Neural cell (in vitro differentiated cells): ENCODE results near the gene CDH3. TPM values are rescaled to one million over a fixed set of nuclear protein-coding genes. Genes with fewer than 3 reads are reported as not detected.

ENCODE experiments used
- H2AFZ ChIP-seq: fragments of 200-600, 300-800 bp; sonication (generic), shearing (Covaris generic); 2 replicates; pipeline ENCODE4 v1.6.0; 2014; ENCODE audit warnings: low read depth, mild to moderate bottlenecking, antibody characterized with exemption, low read length, moderate library complexity
- H3F3A ChIP-seq: fragments of 200-600 bp; shearing (Covaris generic); 2 replicates; pipeline ENCODE4 v1.6.1; 2016; ENCODE audit warnings: mild to moderate bottlenecking, moderate library complexity, mixed read lengths, antibody characterized with exemption, low read length; ENCODE audit not compliant: insufficient read depth, poor library complexity, severe bottlenecking
- H3K27ac ChIP-seq: fragments of 200-600, 300-800 bp; sonication (generic), shearing (Covaris generic); 2 replicates; pipeline ENCODE4 v1.5.1; 2014; ENCODE audit warnings: mild to moderate bottlenecking, low read length, moderate library complexity
- H3K27me3 ChIP-seq: fragments of 300-800, 200-600 bp; sonication (generic), shearing (Covaris generic); 2 replicates; pipeline ENCODE4 v1.6.0; 2014; ENCODE audit warnings: mild to moderate bottlenecking, low read depth, low read length, moderate library complexity; ENCODE audit not compliant: insufficient read depth
- H3K36me3 ChIP-seq: fragments of 300-800, 200-600 bp; sonication (generic), shearing (Covaris generic); 2 replicates; pipeline ENCODE4 v1.5.1; 2014; ENCODE audit warnings: mild to moderate bottlenecking, antibody characterized with exemption, low read length, moderate library complexity; ENCODE audit not compliant: insufficient read depth
- H3K4me2 ChIP-seq: fragments of 300-800, 200-600 bp; sonication (generic), shearing (Covaris generic); 2 replicates; pipeline ENCODE4 v1.6.0; 2014; ENCODE audit warnings: mild to moderate bottlenecking, low read length
- H3K4me3 ChIP-seq: fragments of 300-800, 200-600 bp; sonication (generic), shearing (Covaris generic); 2 replicates; pipeline ENCODE4 v1.5.1; 2014; ENCODE audit warnings: mild to moderate bottlenecking, low read length, moderate library complexity
- H3K79me2 ChIP-seq: fragments of 200-600 bp; shearing (Covaris generic); replicated peaks from 2 replicates; pipeline ENCODE4 v1.6.0; 2014; ENCODE audit warnings: mild to moderate bottlenecking, low read length, moderate library complexity; ENCODE audit not compliant: insufficient read depth
- H3K9ac ChIP-seq: fragments of 300-800, 200-600 bp; sonication (generic), shearing (Covaris generic); 2 replicates; pipeline ENCODE4 v1.6.1; 2016; ENCODE audit warnings: mild to moderate bottlenecking, low read length, mixed read lengths
- H3K9me2 ChIP-seq: fragments of 200-600 bp; shearing (Covaris generic); 2 replicates; pipeline ENCODE4 v1.6.1; 2016; ENCODE audit warnings: mild to moderate bottlenecking, low read length, mixed read lengths; ENCODE audit not compliant: insufficient read depth
- H3K9me3 ChIP-seq: fragments of 200-600, 300-800 bp; sonication (generic), shearing (Covaris generic); 2 replicates; pipeline ENCODE4 v1.6.1; 2016; ENCODE audit warnings: mild to moderate bottlenecking, mixed run types, low read length, moderate library complexity, mixed read lengths
- H4K20me1 ChIP-seq: fragments of 200-600 bp; shearing (Covaris generic); 2 replicates; pipeline ENCODE4 v1.6.1; 2016; ENCODE audit warnings: mild to moderate bottlenecking, mixed run types; ENCODE audit not compliant: insufficient read depth
- EP300 ChIP-seq: fragments of 450-650 bp; conservative IDR thresholded peaks from 2 replicates; pipeline ENCODE4 v1.6.1; 2014; ENCODE audit warnings: antibody characterized with exemption, mild to moderate bottlenecking, moderate library complexity; ENCODE audit not compliant: poor library complexity, severe bottlenecking
- EZH2 ChIP-seq: fragments of 200-600, 300-800 bp; shearing (Covaris generic), sonication (generic); IDR thresholded peaks from 2 replicates; pipeline ENCODE4 v1.6.1; 2014; ENCODE audit warnings: antibody characterized with exemption, low read length, borderline replicate concordance, mild to moderate bottlenecking; ENCODE audit not compliant: insufficient read depth, poor library complexity, severe bottlenecking
- MXI1 ChIP-seq: fragments of 450-650 bp; conservative IDR thresholded peaks from 2 replicates; pipeline ENCODE4 v1.6.1; 2014; ENCODE audit warnings: antibody characterized with exemption, mild to moderate bottlenecking; ENCODE audit not compliant: poor library complexity, severe bottlenecking
- POLR2AphosphoS5 ChIP-seq: IDR thresholded peaks from 2 replicates; pipeline ENCODE4 v1.6.1; 2012
- RAD21 ChIP-seq: fragments of 450-650 bp; conservative IDR thresholded peaks from 2 replicates; pipeline ENCODE4 v1.6.1; 2014; ENCODE audit warnings: antibody characterized with exemption, mild to moderate bottlenecking, moderate library complexity
- SMC3 ChIP-seq: fragments of 450-650 bp; conservative IDR thresholded peaks from 2 replicates; pipeline ENCODE4 v1.6.1; 2014; ENCODE audit warnings: antibody characterized with exemption, mild to moderate bottlenecking, moderate library complexity; ENCODE audit not compliant: poor library complexity
- TAF1 ChIP-seq: IDR thresholded peaks from 2 replicates; pipeline ENCODE4 v1.6.1; 2012; ENCODE audit warnings: low read depth
- polyA plus RNA-seq: library from polyadenylated mRNA; depleted of rRNA; stranded (reverse); fragments of >200 nt; gene quantifications from 2 replicates; pipeline ENCODE4 v1.2.3, GENCODE V29; 2014
- TF ChIP-seq, protein P1 (sequence below): IDR thresholded peaks from 2 replicates; pipeline ENCODE4 v1.6.1; 2012; ENCODE audit warnings: borderline replicate concordance
- TF ChIP-seq, protein P2 (sequence below): fragments of 450-650 bp; IDR thresholded peaks from 2 replicates; pipeline ENCODE4 v1.5.1; 2014; ENCODE audit warnings: antibody characterized with exemption, mild to moderate bottlenecking, moderate library complexity; ENCODE audit not compliant: poor library complexity, severe bottlenecking

Gene CDH3
- polyA plus RNA-seq, 1 donor from 2014 or later: 9.1 TPM

DNA sequence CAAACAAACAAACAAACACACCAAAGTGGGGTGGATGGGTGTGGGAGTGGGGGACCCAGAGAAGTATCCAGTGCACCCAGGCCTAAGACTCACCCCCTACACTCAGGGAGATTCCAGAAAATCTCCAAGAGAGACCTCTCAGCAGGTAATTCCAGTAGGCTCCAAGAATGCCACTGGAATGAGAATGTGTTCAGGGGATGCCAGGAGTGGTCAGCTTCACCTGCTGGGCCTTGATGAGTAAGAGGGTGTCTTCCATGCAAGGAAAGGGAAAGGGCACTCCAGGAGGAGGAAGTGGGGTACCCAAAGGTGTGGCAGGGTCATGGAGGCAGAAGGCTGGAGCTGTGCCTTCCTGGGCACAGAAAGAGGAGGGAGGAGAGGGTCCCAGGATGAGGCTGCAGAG lies 101.8 kb downstream of the CDH3 start:
- no peaks in the 10 kb centered on the region for H3K79me2 ChIP-seq
- no peaks in the 10 kb centered on the region for H3K9me2 ChIP-seq
- TF ChIP-seq SMC3: no peak
- no peak for TF ChIP-seq EP300
- no peak for TF ChIP-seq EZH2
- no peak for TF ChIP-seq TAF1
- TF ChIP-seq, protein P1, sequence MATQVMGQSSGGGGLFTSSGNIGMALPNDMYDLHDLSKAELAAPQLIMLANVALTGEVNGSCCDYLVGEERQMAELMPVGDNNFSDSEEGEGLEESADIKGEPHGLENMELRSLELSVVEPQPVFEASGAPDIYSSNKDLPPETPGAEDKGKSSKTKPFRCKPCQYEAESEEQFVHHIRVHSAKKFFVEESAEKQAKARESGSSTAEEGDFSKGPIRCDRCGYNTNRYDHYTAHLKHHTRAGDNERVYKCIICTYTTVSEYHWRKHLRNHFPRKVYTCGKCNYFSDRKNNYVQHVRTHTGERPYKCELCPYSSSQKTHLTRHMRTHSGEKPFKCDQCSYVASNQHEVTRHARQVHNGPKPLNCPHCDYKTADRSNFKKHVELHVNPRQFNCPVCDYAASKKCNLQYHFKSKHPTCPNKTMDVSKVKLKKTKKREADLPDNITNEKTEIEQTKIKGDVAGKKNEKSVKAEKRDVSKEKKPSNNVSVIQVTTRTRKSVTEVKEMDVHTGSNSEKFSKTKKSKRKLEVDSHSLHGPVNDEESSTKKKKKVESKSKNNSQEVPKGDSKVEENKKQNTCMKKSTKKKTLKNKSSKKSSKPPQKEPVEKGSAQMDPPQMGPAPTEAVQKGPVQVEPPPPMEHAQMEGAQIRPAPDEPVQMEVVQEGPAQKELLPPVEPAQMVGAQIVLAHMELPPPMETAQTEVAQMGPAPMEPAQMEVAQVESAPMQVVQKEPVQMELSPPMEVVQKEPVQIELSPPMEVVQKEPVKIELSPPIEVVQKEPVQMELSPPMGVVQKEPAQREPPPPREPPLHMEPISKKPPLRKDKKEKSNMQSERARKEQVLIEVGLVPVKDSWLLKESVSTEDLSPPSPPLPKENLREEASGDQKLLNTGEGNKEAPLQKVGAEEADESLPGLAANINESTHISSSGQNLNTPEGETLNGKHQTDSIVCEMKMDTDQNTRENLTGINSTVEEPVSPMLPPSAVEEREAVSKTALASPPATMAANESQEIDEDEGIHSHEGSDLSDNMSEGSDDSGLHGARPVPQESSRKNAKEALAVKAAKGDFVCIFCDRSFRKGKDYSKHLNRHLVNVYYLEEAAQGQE: no peak
- TF ChIP-seq RAD21: no peak
- TF ChIP-seq, protein P2, sequence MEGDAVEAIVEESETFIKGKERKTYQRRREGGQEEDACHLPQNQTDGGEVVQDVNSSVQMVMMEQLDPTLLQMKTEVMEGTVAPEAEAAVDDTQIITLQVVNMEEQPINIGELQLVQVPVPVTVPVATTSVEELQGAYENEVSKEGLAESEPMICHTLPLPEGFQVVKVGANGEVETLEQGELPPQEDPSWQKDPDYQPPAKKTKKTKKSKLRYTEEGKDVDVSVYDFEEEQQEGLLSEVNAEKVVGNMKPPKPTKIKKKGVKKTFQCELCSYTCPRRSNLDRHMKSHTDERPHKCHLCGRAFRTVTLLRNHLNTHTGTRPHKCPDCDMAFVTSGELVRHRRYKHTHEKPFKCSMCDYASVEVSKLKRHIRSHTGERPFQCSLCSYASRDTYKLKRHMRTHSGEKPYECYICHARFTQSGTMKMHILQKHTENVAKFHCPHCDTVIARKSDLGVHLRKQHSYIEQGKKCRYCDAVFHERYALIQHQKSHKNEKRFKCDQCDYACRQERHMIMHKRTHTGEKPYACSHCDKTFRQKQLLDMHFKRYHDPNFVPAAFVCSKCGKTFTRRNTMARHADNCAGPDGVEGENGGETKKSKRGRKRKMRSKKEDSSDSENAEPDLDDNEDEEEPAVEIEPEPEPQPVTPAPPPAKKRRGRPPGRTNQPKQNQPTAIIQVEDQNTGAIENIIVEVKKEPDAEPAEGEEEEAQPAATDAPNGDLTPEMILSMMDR: no peak
- TF ChIP-seq MXI1: no peak
- TF ChIP-seq POLR2AphosphoS5: no peak

DNA sequence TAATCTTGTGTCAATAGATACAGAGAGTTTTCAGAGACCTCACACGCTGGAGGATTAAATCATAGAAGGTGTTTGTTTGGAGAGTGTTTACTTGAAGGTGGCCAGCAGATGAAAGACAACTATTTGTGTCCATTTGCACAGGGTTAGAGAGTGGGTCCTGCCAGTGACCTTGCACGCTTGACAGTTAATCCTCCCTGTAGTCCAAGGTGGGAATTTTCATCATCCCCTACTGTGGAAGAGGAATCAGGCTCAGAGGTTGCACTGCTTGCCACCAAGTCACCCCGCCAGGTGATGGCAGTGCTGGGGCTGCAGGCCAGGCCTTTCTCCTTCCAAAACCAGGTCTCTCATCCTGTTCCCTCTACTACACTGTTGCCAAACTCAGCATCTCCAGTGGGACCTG lies 104.3 kb downstream of the CDH3 start:
- Histone ChIP-seq H3K27ac (no peak overlapping the region), H3K79me2 (no peaks in the 10 kb centered on the region), H2AFZ (no peak overlapping the region)

More for the DNA sequence above, 101.8 kb downstream of the CDH3 start:
- no peaks in the 10 kb centered on the region for H3F3A ChIP-seq
- no peak overlapping the region for H3K9ac ChIP-seq
- H3K27ac ChIP-seq: no peak overlapping the region
- H3K27me3 ChIP-seq: no peaks in the 10 kb centered on the region
- H2AFZ ChIP-seq: no peak overlapping the region
- no peaks in the 10 kb centered on the region for H3K9me3 ChIP-seq
- no peak overlapping the region for H3K4me3 ChIP-seq
- H4K20me1 ChIP-seq: no peaks in the 10 kb centered on the region
- no peaks in the 10 kb centered on the region for H3K36me3 ChIP-seq
- no peak overlapping the region for H3K4me2 ChIP-seq

More for the DNA sequence above, 104.3 kb downstream of the CDH3 start:
- H4K20me1 ChIP-seq: no peaks in the 10 kb centered on the region
- H3K36me3 ChIP-seq: no peaks in the 10 kb centered on the region
- H3K4me2 ChIP-seq: no peak overlapping the region
- no peak overlapping the region for H3K4me3 ChIP-seq
- H3K9ac ChIP-seq: no peak overlapping the region
- no peaks in the 10 kb centered on the region for H3K27me3 ChIP-seq
- TF ChIP-seq, protein P1: no peak
- TF ChIP-seq POLR2AphosphoS5: no peak
- no peak for TF ChIP-seq SMC3
- TF ChIP-seq RAD21: no peak
- TF ChIP-seq MXI1: no peak
- TF ChIP-seq, protein P2: no peak
- no peak for TF ChIP-seq TAF1
- no peaks in the 10 kb centered on the region for H3F3A ChIP-seq
- no peaks in the 10 kb centered on the region for H3K9me2 ChIP-seq
- H3K9me3 ChIP-seq: no peaks in the 10 kb centered on the region
